Thymus (tissue), 11 donors: ENCODE measurements around the gene ELOVL6. TPM values are rescaled to one million over a fixed set of nuclear protein-coding genes. Genes with fewer than 3 reads are reported as not detected.
"Not testable (repeated sequence)": the region's sequence is repeated elsewhere in the genome, so short reads cannot be mapped to it uniquely, and the experiment has no call there.

Experiments used
- DNase-seq, 9 donors: peaks; one replicate each; pipeline ENCODE4 v3.0.0-alpha.2; 2013; ENCODE audit warnings: low spot score in 9 of 9, low read depth in 6 of 9, missing footprints in 1 of 9
- H3K27ac ChIP-seq, 2 donors: one replicate each; pipeline ENCODE4 v1.5.1; 2013; ENCODE audit warnings: control low read depth in 1 of 2, low read depth in 1 of 2, low read length in 1 of 2, mild to moderate bottlenecking in 1 of 2, moderate library complexity in 1 of 2
- H3K27me3 ChIP-seq, 2 donors: one replicate each; pipeline ENCODE4 v1.5.1; 2013; ENCODE audit warnings: low read length in 1 of 2; ENCODE audit not compliant: control insufficient read depth in 2 of 2, insufficient read depth in 1 of 2
- H3K36me3 ChIP-seq, 2 donors: one replicate each; pipeline ENCODE4 v1.5.1; 2013; ENCODE audit warnings: low read length in 1 of 2, mild to moderate bottlenecking in 1 of 2, moderate library complexity in 1 of 2; ENCODE audit not compliant: control insufficient read depth in 2 of 2, insufficient read depth in 2 of 2
- H3K4me1 ChIP-seq, 2 donors: one replicate each; pipeline ENCODE4 v1.5.1; 2013; ENCODE audit warnings: low read length in 2 of 2; ENCODE audit not compliant: control insufficient read depth in 2 of 2, insufficient read depth in 2 of 2
- H3K4me3 ChIP-seq, 2 donors: one replicate each; pipeline ENCODE4 v1.5.1; 2013; ENCODE audit warnings: low read length in 2 of 2, control low read depth in 1 of 2, mild to moderate bottlenecking in 1 of 2
- H3K9me3 ChIP-seq, 2 donors: one replicate each; pipeline ENCODE4 v1.5.1; 2013; ENCODE audit warnings: low read length in 1 of 2, mild to moderate bottlenecking in 1 of 2; ENCODE audit not compliant: control insufficient read depth in 2 of 2, insufficient read depth in 1 of 2
- WGBS: extraction: QIAGEN DNeasy Blood & Tissue Kit; methylation state at CpG from one replicate; pipeline ENCODE4 v1.1.7; 2013; 5-methylcytosine and 5-hydroxymethylcytosine counted together
- polyA plus RNA-seq: library from polyadenylated mRNA; stranded (reverse); fragments of 200-250 nt; gene quantifications from one replicate; pipeline ENCODE4 v1.2.3, GENCODE V29; 2013
- total RNA-seq: library from RNA; stranded (reverse); fragments of 120-200 nt; gene quantifications from one replicate; pipeline ENCODE4 v1.2.4, GENCODE V29; 2013
- donor health status: healthy.

Gene ELOVL6
- total and polyA plus RNA-seq, 2 donors = 2.8 to 3.1 TPM

DNA sequence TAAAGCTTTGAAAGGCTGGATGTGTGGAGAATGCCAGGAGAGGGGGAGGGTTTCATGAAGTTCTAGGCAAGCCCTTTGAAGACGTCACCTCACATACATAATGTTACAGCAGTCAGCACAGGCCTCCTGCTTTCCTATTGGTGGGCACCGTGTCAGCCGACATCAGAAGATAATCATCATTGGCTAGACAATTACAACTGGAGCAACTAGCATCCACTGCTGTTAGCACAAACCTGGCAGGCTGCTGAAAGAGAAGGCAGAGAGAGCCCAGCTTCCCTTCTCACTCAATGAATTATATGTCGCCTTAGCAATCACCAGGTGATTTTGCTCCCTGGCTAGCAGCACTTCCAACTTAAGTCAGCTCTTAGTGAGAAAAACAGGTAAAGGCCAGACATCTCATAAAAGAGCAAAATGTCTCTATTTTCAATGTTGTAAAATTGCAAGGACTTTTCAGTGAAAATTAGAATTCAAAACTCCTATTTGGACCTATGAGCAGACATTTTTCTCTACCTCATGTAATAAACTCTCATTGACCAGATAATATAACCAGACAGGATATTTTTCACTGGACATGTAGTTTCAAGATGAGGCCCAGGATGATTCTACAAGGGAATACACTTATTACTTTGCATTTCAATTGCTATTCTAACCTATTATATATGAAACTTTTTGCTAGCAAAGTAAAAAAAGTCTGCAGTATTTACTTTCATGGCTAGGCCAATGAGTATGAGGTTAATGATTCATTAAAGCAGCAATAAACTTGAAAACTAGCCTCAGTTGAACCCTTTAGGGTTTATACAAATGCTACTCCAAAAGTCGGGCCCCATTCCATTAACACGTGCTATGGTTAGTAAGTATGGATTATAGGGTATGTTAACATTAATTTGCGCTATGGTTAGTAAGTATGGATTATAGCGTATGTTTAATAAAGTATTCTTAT lies 4.3 kb downstream of the ELOVL6 start:
- H3K9me3 ChIP-seq = peaks cover 0 to 2% of the 10 kb centered on the region in 2 donors
- H3K36me3 ChIP-seq = no peaks in the 10 kb centered on the region
- peak; percentile 66 to 94 (median 89) for DNase-seq
- no peak overlapping the region for H3K4me3 ChIP-seq
- peaks cover 0 to 5% of the 10 kb centered on the region in 2 donors for H3K27me3 ChIP-seq
- H3K27ac ChIP-seq = peak overlapping the region; percentile 61 to 89
- H3K4me1 ChIP-seq = peaks cover 3 to 20% of the 10 kb centered on the region in 2 donors
- 53% methylated on average over 8 of the region's 8 CpGs for WGBS

DNA sequence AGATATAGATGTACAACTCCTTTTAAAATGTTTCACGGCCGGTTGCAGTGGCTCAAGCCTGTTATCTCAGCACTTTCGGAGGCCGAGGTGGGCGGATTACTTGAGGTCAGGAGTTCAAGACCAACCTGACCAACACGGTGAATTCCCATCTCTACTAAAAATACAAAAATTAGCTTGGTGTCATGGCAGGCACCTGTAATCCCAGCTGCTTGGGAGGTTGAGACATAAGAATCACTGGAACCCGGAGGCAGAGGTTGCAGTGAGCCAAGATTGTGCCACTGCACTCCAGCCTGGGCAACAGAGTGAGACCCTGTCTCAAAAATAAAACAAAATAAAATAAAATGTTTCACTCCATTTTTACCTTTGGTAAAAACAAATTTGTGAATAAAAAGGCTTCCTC lies 5.1 kb downstream of the ELOVL6 start:
- Histone ChIP-seq H3K27ac (peak overlapping the region in 1 of 2 donors; percentile 38), H3K4me1 (peaks cover 3 to 18% of the 10 kb centered on the region in 2 donors)
- H3K36me3 ChIP-seq, H3K27me3 ChIP-seq, H3K9me3 ChIP-seq, H3K4me3 ChIP-seq, DNase-seq: not testable (repeated sequence)
- 92% methylated on average over 7 of the region's 7 CpGs for WGBS

DNA sequence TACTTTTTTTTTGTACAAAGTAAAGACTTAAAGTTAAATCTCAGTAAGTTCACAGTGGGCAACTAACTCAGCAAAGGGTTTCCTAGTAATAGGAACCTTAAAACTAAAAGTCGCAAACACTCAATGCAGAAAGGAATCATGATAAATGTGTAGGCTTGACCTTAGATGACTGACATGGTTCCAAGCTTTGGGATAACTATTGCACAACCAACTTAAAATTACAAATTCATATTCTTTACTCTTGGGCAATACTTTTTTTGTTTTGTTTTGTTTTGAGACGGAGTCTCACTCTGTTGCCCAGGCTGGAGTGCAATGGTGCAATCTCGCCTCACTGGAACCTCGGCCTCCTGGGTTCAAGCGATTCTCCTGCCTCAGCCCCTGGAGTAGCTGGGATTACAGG lies 8.2 kb downstream of the ELOVL6 start:
- WGBS = 97% methylated on average over 5 of the region's 5 CpGs
- Histone ChIP-seq H3K9me3 (no peaks in the 10 kb centered on the region), H3K27me3 (no peaks in the 10 kb centered on the region), H3K36me3 (no peaks in the 10 kb centered on the region), H3K4me1 (peaks cover 0 to 10% of the 10 kb centered on the region in 2 donors), H3K27ac (no peak overlapping the region), H3K4me3 (no peak overlapping the region)
- no peak for DNase-seq

DNA sequence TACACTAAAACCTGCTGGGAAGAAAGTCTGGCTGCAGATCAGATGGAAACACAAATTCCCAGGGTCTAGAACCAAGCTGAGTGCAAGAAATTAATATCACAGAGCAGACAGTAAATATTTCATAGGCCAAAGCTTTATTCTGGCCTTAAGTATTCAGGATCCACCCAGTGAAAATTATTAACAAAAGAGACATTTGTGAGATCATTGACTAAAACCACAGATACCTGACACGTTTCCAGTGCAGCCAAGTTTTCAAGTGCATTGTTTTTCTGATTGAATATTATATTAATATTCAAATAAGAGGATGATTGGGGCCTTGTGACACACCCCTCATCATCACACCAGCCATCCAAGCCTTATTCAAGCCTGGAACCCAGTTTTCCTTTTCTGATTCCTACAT lies 10.3 kb downstream of the ELOVL6 start:
- 92% methylated on average over 1 of the region's 1 CpG for WGBS

DNA sequence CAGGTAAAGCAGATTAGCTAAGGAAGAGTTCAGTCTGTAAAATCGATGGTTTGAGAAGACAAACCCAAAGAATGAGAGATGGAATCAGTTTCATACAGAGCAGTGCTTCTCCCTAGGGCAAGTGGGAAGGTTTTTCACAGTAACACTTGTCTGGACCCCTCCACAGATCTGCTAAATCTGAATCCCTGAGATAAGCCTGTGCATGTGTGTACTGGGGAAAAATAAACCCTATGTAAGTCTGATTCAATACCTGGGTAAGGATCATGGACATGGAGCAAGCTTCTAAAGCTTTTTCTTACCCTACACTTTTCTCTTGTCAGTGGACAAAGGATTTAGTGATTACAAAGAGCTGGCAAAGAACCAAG lies 13.6 kb downstream of the ELOVL6 start:
- Histone ChIP-seq H3K4me3 (no peak overlapping the region), H3K27ac (no peak overlapping the region), H3K9me3 (no peaks in the 10 kb centered on the region), H3K27me3 (no peaks in the 10 kb centered on the region), H3K36me3 (no peaks in the 10 kb centered on the region), H3K4me1 (no peaks in the 10 kb centered on the region)
- 45% methylated on average over 1 of the region's 1 CpG for WGBS
- DNase-seq = no peak

More for the DNA sequence above, 10.3 kb downstream of the ELOVL6 start:
- DNase-seq = no peak
- no peaks in the 10 kb centered on the region for H3K9me3 ChIP-seq
- peaks cover 0 to 1% of the 10 kb centered on the region in 2 donors for H3K4me1 ChIP-seq
- no peaks in the 10 kb centered on the region for H3K36me3 ChIP-seq
- H3K27me3 ChIP-seq = no peaks in the 10 kb centered on the region
- H3K4me3 ChIP-seq = no peak overlapping the region
- no peak overlapping the region for H3K27ac ChIP-seq

DNA sequence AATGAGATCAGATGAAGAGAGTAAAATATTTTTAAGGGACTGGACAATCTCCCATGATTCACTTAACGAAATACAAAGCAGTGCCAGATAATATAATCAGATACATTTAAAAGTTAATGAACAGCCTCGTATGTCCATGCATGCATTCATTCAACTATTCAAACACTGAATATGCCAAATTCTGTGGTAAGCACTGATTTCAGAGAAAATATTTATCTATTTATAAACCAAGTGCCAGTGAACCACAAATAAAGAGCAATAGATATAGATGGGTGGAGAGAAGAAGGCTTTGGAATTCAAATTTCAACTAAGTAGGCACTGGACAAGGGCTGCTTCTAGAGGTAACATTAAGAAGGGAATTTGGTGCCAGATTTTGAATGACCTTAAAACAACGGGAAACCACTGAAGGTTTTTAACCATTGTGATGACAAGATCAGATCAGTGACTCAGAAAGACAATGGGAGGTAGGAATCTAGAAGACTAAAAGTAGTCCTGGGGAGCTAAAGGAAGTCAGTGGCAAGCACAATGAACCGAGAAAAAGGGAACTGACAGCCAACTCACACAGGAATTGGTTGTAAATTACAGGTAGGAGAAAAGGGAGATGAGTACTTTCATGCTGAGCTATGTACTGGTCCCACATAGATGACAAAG lies 14.2 kb downstream of the ELOVL6 start:
- Histone ChIP-seq H3K9me3 (no peaks in the 10 kb centered on the region), H3K4me1 (no peaks in the 10 kb centered on the region), H3K27ac (no peak overlapping the region), H3K27me3 (no peaks in the 10 kb centered on the region), H3K36me3 (no peaks in the 10 kb centered on the region), H3K4me3 (no peak overlapping the region)
- no peak for DNase-seq
- WGBS = 52% methylated on average over 4 of the region's 4 CpGs

DNA sequence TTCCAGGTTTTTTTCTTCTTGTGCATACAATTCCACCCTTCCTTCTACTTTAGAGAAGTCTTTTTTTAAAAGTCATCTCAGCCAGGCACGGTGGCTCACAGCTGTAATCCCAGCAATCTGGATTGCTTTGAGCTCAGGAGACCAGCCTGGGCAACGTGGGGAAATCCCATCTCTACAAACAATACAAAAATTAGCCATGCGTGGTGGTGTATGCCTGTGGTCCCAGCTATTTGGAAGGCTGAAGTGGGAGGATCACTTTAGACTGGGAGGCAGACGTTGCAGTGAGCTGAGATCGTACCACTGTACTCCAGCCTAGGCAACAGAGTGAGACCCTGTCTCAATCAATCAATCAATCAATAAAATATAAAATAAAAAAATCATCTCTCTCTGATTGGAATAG lies 14.8 kb downstream of the ELOVL6 start:
- WGBS = 91% methylated on average over 5 of the region's 5 CpGs
- Histone ChIP-seq H3K4me3 (no peak overlapping the region), H3K27me3 (no peaks in the 10 kb centered on the region), H3K4me1 (no peaks in the 10 kb centered on the region), H3K27ac (no peak overlapping the region), H3K9me3 (no peaks in the 10 kb centered on the region), H3K36me3 (no peaks in the 10 kb centered on the region)
- no peak for DNase-seq

DNA sequence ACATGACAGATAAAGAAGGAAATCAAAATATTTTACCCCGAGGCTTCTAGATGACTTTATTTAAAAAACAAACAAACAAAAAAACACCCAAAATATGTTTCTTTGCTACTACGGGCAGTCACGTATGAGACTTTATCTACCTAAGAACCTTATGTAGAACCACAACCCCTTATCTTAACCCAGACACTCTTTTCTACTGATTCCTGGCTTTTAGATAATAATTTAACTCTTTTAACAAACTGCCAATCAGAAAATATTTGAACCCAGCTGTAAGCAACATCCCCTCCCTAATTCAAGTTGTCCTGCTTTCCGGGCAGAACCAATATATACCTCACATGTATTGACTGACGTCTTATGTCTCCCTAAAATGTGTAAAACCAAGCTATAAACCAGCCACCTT lies 15.4 kb downstream of the ELOVL6 start:
- H3K36me3 ChIP-seq = peaks cover 0 to 4% of the 10 kb centered on the region in 2 donors
- no peaks in the 10 kb centered on the region for H3K4me1 ChIP-seq
- WGBS = 96% methylated on average over 5 of the region's 5 CpGs
- H3K4me3 ChIP-seq = no peak overlapping the region
- no peaks in the 10 kb centered on the region for H3K27me3 ChIP-seq
- no peak overlapping the region for H3K27ac ChIP-seq
- DNase-seq = no peak
- no peaks in the 10 kb centered on the region for H3K9me3 ChIP-seq

DNA sequence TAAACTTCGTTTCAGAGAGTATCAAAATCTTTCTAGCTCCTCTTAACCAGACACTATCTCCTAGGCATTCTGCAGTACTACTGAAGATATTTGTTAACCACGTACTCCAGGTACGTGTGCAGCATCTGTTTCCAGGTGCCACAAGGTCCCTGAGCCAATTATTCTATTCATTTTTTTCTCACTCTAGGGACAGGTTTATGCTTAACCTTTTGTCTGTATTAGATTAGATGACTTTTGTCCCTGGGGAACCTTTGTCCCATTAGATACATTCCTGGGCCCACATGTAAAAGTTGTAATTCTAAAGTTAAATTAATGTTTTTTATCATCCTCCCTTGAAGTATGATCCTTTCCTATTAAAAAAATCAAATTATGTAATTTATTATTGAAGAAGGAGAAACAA lies 16.5 kb downstream of the ELOVL6 start:
- Histone ChIP-seq H3K9me3 (no peaks in the 10 kb centered on the region), H3K36me3 (peaks cover 0 to 4% of the 10 kb centered on the region in 2 donors), H3K27ac (no peak overlapping the region), H3K4me3 (no peak overlapping the region), H3K27me3 (no peaks in the 10 kb centered on the region), H3K4me1 (no peaks in the 10 kb centered on the region)
- 93% methylated on average over 3 of the region's 3 CpGs for WGBS
- DNase-seq = no peak
